NCI-H748 (cell line): Measurements from ENCODE around the gene KIF18A.

Experiments
- DNase-seq: peaks from one replicate; lab custom pipeline; 2025; ENCODE audit not compliant: unreplicated experiment; lab: John Stamatoyannopoulos, UW

KIF18A gene

DNA sequence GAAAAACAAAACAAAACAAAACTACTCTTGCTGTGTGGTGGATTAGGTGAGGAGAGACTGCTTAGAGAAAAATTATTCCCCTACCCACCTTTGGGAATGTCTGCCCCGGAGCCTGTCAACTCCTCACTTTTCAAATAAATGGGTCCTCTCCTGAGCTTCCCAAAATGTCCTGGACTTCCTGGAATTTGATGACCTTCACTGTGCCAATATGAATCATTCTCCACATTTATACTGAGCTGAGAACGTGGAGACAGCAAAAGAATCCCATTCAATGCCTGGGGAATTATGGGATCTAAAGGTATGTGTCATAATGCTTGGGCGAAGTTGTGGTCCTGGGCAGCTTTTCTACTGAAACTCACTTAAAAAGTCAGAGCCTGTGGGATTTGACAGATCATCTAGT is 136.8 kb downstream of the KIF18A start:
- DNase-seq, result no peak
